SIG-M5 treated with dmso at 0.1 percent for 504 hours (cell line): ENCODE results near the gene KLHL18.
"Not testable (repeated sequence)": the region's sequence is repeated elsewhere in the genome, so short reads cannot be mapped to it uniquely, and the experiment has no call there.

Experiments
- DNase-seq: peaks from one replicate; lab custom pipeline; 2025; ENCODE audit not compliant: unreplicated experiment; lab: John Stamatoyannopoulos, UW

KLHL18 gene

DNA sequence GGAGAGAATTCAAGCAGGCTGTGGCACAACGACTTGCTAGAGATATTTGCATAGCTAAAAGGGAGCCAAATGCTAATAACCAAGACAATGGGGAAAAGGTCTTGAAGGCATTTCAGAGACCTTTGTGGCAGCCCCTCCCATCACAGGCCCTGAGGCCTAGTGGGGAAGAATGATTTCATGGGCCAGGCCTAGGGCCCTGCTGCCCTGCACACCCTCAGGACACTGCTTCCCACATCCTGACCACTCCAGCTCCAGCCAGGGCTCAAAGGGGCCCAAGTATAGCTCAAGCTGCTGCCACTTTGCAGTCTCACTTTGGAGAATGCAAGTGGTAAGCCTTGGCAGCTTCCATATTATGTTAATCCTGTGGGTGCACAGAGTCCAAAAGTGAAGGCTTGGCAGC is 76.6 kb downstream of the KLHL18 start:
- DNase-seq: no peak

GRCh38 chr3:47360110-47360517 is 77.4 kb downstream of the KLHL18 start:
- DNase-seq: not testable (repeated sequence)

GRCh38 chr3:47362701-47363100 is 80.0 kb downstream of the KLHL18 start:
- DNase-seq: peak; percentile 30

GRCh38 chr3:47365213-47366153 is 82.7 kb downstream of the KLHL18 start:
- no peak for DNase-seq

- DNase-seq: no peak
Observed at GRCh38 chr3:47366833-47367232, 84.1 kb downstream of the KLHL18 start.

DNA sequence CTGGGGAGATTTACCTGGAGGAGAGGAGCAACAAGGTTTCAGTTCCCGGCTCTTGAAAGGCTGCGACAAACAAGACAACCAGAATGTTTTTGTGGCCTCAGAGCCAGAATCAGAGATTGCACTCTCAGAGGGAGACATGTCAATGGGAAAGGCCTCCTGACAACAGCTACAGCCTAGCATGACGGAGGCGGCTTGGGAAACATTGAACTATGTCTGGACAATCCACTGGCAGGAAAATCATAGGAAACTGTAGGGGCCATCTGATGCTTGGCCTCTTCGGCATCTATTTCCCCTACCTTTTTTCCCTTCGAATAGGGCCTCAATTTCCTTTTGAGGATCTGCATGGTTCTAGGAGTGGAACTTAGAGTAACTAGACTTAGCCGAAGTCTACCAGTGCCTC is 84.9 kb downstream of the KLHL18 start:
- no peak for DNase-seq

DNA sequence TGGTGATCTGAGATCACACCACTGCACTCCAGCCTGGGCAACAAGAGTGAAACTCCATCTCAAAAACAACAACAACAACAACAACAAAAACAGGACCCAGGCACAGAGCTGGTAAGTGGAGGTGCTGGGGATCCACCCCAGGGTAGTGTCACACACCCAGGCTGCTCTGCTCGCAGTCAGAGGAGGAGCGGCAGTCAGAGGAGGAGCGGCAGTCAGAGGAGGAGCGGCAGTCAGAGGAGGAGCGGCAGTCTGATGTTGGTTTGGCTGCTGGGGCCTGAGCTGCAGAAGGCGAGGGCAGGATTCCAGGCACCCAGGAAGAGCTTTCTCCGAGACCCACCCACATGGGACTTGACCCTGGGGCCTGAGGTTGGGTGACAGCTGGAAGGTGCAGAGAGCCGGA is 87.3 kb downstream of the KLHL18 start:
- not testable (repeated sequence) for DNase-seq

DNA sequence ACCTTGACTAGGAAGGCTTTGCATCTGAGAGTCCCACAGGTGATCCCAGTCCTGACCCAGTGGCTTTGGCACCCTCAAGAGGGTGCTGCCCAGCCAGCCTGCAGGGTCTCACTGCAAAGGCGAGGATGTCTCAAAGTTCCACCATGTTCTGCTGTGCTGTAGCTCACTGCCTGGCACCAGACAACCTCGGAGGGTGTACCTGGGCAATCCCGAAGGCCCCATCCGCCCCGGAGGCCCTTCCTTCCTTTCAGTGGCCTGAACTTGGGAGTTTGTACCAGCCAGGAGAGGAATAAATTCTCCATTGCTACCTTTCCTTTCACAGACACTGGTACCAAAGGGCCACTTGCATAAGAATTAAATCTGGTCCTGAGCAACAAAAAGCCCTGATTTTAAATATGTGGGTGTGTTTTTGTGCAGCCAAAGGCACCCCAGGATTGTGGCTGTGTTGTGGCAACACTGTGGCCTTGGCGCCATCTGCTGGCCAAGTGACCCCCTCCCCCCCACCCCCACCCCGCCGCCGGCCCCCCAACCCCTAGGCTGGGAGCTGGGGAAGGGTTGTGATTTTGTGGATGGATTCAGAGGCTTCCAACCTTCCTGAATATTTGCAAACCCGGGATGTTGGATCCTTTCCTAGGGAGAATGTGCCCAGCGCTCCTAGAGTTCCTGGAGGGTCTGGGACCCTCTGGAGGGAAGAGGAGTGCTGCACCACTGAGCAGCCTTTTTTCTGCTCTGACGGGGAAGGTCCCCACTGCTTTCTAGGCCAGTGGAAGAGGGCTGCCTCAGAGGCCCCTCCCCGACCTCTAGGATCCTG is 88.3 kb downstream of the KLHL18 start:
- DNase-seq: no peak

GRCh38 chr3:47374587-47374986 is 91.8 kb downstream of the KLHL18 start:
- no peak for DNase-seq

DNA sequence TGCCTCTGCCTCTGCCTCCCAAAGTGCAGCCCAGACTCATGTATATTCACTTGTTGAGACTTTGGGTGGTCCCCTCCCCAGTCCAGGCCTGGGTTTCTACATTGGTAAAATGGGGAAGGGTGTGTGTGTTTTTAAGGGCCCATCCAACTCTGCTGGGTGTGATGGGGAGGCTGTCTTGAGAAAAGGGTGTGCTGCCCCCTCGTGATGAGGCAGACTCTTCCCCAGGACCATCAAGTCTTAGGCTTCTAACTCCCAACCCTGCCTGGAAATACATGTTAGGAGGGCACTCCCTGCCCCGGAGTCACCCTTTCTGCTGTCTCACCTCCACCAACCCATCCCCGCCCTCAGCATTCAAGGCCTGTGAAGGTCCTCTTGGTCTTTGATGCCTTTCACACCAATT is 93.6 kb downstream of the KLHL18 start:
- no peak for DNase-seq

DNA sequence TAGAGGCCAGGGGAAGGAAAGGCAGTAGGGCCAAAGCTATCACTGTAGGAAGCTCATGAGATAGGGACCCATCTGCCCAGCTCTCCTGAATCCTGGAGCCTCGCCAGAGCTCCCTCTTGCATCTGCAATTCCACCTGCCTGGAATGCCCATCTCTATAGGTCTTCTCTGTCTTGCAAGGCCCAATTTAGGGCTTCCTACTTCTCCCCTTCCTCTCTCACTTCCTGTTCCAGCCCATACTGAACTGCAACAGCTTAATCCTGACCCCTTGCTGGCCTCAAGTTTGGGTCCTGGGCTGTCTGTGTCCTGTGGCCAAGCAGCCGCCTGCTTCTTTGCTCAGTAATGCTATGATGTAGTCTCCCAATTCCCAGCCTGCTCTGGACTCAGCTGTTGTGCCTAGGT is 94.4 kb downstream of the KLHL18 start:
- DNase-seq: peak; percentile 65

GRCh38 chr3:47378869-47379268 is 96.1 kb downstream of the KLHL18 start:
- DNase-seq: no peak

DNA sequence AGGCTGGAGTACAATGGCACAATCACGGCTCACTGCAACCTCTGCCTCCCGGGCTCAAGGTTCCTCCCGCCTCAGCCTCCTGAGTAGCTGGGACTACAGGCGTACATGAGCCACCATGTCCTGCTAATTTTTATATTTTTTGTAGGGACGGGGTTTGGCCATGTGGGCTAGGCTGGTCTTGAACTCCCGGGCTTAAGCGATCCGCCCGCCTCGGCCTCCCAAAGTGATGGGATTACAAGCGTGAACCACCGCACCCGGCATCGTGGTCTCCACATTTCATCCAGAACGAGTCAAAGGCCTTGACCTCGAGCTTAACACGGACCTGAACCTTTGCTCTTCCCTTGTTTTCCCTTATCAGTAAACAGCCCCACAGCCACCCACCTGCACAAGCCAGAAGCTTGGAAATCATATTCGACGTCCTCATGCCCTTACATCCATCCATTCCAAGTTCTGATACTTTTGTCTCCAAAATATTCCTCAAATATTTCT is 96.7 kb downstream of the KLHL18 start:
- no peak for DNase-seq

- no peak for DNase-seq
Observed at GRCh38 chr3:47380026-47380600, 97.4 kb downstream of the KLHL18 start.

DNA sequence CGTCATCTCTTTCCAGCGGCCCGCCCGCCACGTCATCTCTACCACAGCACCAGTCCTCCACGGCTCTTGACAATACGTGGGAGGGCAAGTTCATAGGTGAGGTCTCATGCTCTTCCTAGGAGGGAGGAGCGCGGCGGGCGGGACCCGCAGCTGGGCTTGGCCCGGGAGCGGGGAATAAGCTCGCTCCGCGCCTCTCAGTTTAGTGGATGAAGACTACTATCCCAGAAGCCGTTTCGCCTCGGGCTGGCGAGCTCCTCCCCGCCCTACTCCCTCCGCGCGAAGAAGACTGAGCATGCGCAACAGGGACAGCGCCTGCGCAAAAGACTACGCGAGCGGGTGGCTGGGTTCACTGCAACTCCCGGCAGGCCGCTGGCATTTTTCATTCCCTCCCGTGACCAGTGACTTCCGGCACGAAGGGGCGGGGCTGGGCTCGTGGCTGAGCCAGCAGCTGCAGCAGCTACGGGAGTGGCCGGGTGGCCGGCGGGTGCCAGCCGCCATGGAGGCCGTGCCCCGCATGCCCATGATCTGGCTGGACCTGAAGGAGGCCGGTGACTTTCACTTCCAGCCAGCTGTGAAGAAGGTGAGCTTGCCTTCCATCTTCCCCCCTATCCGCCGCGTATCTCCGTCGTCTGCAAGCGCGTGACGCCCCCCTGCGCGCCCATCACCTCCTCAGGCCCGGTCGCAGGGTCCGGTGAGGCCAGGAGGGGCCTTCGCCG is 98.0 kb downstream of the KLHL18 start, which contains the start of gene PTPN23:
PTPN23 (plus strand) TSS at position 421 of the 716 bp plus-strand sequence; CDS start at position 497, 76 bp downstream.
- DNase-seq: peak; percentile 98

DNA sequence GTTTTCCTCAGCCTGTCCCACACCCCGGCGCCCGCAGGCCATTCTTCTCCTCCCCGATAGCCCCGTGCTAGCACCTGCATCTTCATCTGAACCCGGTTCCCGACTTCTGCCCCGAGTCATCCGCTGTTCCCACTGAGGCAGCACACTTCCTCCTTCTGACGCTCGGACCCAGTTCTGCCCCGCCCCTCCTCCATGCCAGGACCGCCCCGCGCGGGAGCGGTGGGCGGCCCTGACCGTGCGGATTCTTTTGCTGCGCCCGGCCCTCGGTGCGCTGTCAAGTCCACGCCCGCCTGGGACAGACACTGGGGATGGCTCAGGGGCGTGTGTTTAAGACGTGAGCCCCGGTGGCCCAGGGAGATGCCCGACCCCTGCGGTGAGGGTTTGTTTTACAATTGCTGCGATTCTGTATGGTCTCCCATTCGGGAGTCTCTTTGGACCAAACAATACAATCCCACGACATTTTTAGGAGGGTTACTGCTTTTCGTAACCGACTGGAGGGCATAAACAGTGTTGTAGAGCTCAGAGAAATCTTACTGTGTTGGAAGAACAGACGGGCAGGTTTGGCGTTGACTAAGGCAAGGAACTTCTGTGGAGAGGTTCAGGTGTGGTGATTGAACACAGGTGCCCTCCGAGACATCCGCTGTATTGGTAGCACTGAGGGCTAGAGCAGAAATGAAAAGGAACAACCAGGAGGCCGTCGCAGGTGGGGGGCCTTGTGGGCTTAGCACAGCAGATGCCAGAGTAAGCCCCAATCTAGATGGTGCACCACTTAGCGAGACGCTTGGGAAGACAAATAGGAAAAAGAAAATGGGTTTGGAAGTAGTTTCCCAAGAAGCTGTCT is 98.8 kb downstream of the KLHL18 start:
- DNase-seq: peak; percentile 94

- DNase-seq: no peak
Observed at GRCh38 chr3:47384425-47384824, 101.7 kb downstream of the KLHL18 start.

DNA sequence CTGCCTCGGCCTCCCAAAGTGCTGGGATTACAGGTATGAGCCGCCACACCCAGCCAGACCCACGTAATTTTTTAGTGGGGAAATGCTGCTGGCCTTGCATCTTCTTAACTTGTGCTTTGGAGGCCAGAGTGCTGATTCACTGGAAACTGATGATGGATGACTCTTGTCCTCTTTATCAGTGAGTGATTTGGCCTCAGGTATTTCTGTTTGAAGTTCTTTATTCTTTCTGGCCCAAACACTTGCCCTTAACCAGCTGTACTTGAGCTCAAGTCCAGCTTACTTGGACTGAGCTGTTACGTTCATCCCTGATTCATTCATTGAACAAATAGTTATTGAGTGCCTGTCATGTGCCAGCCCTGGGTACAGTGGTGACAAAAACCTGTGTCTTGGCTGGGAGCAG is 102.3 kb downstream of the KLHL18 start:
- DNase-seq: no peak

DNA sequence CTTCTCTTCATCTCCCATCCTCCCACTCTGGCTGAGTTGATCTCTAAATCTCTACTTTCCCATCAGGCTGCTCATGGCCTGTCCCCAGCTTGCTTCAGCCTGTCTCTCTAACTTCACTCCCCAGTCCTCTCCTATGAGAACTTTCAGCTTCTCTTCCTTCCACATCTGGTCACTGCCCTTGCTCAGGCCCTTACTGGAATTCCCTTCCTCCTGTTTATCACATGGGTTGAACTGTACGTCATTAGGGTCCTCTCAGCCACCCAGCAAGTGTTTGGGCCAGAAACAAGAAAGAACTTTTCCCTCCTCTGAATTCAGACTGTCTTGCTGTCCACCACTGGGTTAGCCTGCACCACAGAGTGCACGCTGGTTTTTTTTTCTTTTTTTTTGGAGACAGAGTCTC is 103.1 kb downstream of the KLHL18 start:
- DNase-seq: no peak

DNA sequence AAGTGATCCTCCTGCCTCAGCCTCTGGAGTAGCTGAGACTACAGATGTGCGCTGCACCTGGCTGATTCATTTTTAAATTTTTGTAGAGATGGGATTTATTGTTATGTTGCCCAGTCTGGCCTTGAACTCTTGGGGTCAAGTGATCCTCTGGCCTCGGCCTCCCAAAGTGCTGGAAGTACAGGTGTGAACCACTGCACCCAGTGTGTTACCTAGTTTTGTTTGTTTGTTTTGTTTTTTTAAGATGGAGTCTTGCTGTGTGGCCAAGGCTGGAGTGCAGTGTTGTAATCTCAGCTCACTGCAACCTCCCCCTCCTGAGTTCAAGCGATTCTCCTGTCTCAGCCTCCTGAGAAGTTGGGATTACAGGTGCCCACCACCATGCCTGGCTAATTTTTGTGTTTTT is 110.2 kb downstream of the KLHL18 start:
- no peak for DNase-seq
